HepG2 (cell line): ENCODE results near the gene MXD1. TPM values are rescaled to one million over a fixed set of nuclear protein-coding genes. Genes with fewer than 3 reads are reported as not detected.

Experiments used
- CBFB ChIP-seq: sonication (generic); formaldehyde crosslinking; IDR thresholded peaks from 2 replicates; pipeline ENCODE4 v1.4.0; 2020; ENCODE audit warnings: missing genetic modification reagents
- HDAC6 ChIP-seq: fragments of 200-600 bp; sonication (generic); IDR thresholded peaks from 2 replicates; pipeline ENCODE4 v1.7.0; 2017; ENCODE audit warnings: mild to moderate bottlenecking, antibody characterized with exemption, low read length, low read depth
- HMG20A ChIP-seq: IDR thresholded peaks from 2 replicates; pipeline ENCODE4 v1.6.1; 2016; ENCODE audit warnings: borderline replicate concordance
- KDM1A ChIP-seq: IDR thresholded peaks from 2 replicates; pipeline ENCODE4 v1.6.1; 2016; ENCODE audit warnings: missing compliant biosample characterization
- MIER2 ChIP-seq: IDR thresholded peaks from 2 replicates; pipeline ENCODE4 v1.6.1; 2016; ENCODE audit warnings: missing biosample characterization, missing genetic modification reagents
- NFIC ChIP-seq: IDR thresholded peaks from 2 replicates; pipeline ENCODE4 v1.6.1; 2012; ENCODE audit warnings: mild to moderate bottlenecking, low read length, inconsistent platforms
- NR2C2 ChIP-seq: sonication (generic); formaldehyde crosslinking; IDR thresholded peaks from 2 replicates; pipeline ENCODE4 v1.4.0; 2020; ENCODE audit warnings: missing genetic modification reagents, mild to moderate bottlenecking, moderate library complexity, borderline replicate concordance
- TCF12 ChIP-seq, 2 experiments: fragments of 450-650 bp in 1 of 2; sonication (generic) in 1 of 2; formaldehyde crosslinking in 1 of 2; IDR thresholded peaks; 2 replicates each; pipeline versions ENCODE4 v1.6.1 to v1.8.0; 2017 to 2022; ENCODE audit warnings: antibody characterized with exemption in 1 of 2, mild to moderate bottlenecking in 1 of 2, missing genetic modification reagents in 1 of 2, moderate library complexity in 1 of 2
- ZMAT3 ChIP-seq: sonication (generic); formaldehyde crosslinking; conservative IDR thresholded peaks from 2 replicates; pipeline ENCODE4 v1.7.0; 2021; ENCODE audit warnings: missing genetic modification reagents
- ZNF264 ChIP-seq: sonication (generic); formaldehyde crosslinking; IDR thresholded peaks from 2 replicates; pipeline ENCODE4 v1.4.0; 2020; ENCODE audit warnings: missing genetic modification reagents
- polyA plus RNA-seq, 8 experiments: library from polyadenylated mRNA; depleted of rRNA in 3 of 8; stranded (reverse) in 7 of 8; unstranded in 1 of 8; fragments of >200 nt; fragmentation: Illumina TruSeq in 4 of 8; extraction: Trizol in 4 of 8; gene quantifications; 2 replicates each; pipeline versions ENCODE4 v1.2.1 to v1.2.3, GENCODE V29; 2011 to 2016; ENCODE audit warnings: low read depth in 4 of 8, missing spikeins in 1 of 8, mixed read lengths in 1 of 8; ENCODE audit not compliant: insufficient read depth in 1 of 8
- total RNA-seq, 5 experiments: library from RNA; depleted of rRNA; stranded (reverse); fragments of >200 nt; fragmentation: Illumina TruSeq; extraction: Trizol; gene quantifications; 2 replicates each; pipeline ENCODE4 v1.2.3, GENCODE V29; 2016; ENCODE audit warnings: low read depth in 1 of 5
- TF ChIP-seq, protein P1 (sequence below): IDR thresholded peaks from 2 replicates; pipeline ENCODE4 v1.6.1; 2016; ENCODE audit warnings: low read depth
- TF ChIP-seq, protein P2 (sequence below): sonication (generic); formaldehyde crosslinking; IDR thresholded peaks from 2 replicates; pipeline ENCODE4 v1.8.1; 2023; ENCODE audit warnings: mild to moderate bottlenecking, missing genetic modification reagents, borderline replicate concordance
- TF ChIP-seq, protein P3 (sequence below): sonication (generic); formaldehyde crosslinking; IDR thresholded peaks from 2 replicates; pipeline ENCODE4 v1.4.0; 2020; ENCODE audit warnings: missing genetic modification reagents, borderline replicate concordance
- TF ChIP-seq, protein P4 (sequence below): sonication (generic); formaldehyde crosslinking; IDR thresholded peaks from 2 replicates; pipeline ENCODE4 v1.5.0; 2020; ENCODE audit warnings: mild to moderate bottlenecking, missing genetic modification reagents, borderline replicate concordance

MXD1 gene
- total and polyA plus RNA-seq, 2 of the 13 experiments (the other 11 are each of a cell fraction or from before 2014, with no cell fraction given) = 6.4 to 14.9 TPM

GRCh38 chr2:69946351-69947324, 31.7 kb downstream of the MXD1 start (continued):
- TF ChIP-seq ZNF264 (0 out of 2 replicates have a peak, but pooled peaks have one; percentile 36), KDM1A (CRISPR knock-in tag) (peak; percentile 87), NR2C2 (CRISPR knock-in tag) (no peak; the same call in 1 of the 2 replicates), NFIC (0 out of 2 replicates have a peak, but pooled peaks have one; percentile 28), HMG20A (CRISPR knock-in tag) (peak; percentile 55; the same call in 1 of the 2 replicates), HDAC6 (no peak), MIER2 (CRISPR knock-in tag) (no peak), TCF12 (IDR thresholded peaks at IDR 0.05) (no peak), TCF12 (CRISPR knock-in tag; IDR thresholded peaks at IDR 0.05) (peak; percentile 8; the same call in 1 of the 2 replicates), CBFB (CRISPR knock-in tag) (peak; percentile 88), ZMAT3 (CRISPR knock-in tag) (no peak)
- TF ChIP-seq, protein P1, sequence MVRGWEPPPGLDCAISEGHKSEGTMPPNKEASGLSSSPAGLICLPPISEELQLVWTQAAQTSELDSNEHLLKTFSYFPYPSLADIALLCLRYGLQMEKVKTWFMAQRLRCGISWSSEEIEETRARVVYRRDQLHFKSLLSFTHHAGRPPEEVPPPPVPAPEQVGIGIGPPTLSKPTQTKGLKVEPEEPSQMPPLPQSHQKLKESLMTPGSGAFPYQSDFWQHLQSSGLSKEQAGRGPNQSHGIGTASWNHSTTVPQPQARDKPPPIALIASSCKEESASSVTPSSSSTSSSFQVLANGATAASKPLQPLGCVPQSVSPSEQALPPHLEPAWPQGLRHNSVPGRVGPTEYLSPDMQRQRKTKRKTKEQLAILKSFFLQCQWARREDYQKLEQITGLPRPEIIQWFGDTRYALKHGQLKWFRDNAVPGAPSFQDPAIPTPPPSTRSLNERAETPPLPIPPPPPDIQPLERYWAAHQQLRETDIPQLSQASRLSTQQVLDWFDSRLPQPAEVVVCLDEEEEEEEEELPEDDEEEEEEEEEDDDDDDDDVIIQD (CRISPR knock-in tag) = 0 out of 2 replicates have a peak, but pooled peaks have one; percentile 4
- TF ChIP-seq, protein P2, sequence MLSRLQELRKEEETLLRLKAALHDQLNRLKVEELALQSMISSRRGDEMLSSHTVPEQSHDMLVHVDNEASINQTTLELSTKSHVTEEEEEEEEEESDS (CRISPR knock-in tag) = 0 out of 2 replicates have a peak, but pooled peaks have one; percentile 69
- TF ChIP-seq, protein P3, sequence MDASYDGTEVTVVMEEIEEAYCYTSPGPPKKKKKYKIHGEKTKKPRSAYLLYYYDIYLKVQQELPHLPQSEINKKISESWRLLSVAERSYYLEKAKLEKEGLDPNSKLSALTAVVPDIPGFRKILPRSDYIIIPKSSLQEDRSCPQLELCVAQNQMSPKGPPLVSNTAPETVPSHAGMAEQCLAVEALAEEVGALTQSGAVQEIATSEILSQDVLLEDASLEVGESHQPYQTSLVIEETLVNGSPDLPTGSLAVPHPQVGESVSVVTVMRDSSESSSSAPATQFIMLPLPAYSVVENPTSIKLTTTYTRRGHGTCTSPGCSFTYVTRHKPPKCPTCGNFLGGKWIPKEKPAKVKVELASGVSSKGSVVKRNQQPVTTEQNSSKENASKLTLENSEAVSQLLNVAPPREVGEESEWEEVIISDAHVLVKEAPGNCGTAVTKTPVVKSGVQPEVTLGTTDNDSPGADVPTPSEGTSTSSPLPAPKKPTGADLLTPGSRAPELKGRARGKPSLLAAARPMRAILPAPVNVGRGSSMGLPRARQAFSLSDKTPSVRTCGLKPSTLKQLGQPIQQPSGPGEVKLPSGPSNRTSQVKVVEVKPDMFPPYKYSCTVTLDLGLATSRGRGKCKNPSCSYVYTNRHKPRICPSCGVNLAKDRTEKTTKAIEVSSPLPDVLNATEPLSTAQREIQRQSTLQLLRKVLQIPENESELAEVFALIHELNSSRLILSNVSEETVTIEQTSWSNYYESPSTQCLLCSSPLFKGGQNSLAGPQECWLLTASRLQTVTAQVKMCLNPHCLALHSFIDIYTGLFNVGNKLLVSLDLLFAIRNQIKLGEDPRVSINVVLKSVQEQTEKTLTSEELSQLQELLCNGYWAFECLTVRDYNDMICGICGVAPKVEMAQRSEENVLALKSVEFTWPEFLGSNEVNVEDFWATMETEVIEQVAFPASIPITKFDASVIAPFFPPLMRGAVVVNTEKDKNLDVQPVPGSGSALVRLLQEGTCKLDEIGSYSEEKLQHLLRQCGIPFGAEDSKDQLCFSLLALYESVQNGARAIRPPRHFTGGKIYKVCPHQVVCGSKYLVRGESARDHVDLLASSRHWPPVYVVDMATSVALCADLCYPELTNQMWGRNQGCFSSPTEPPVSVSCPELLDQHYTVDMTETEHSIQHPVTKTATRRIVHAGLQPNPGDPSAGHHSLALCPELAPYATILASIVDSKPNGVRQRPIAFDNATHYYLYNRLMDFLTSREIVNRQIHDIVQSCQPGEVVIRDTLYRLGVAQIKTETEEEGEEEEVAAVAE = peak; percentile 36; the same call in 1 of the 2 replicates
- TF ChIP-seq, protein P4, sequence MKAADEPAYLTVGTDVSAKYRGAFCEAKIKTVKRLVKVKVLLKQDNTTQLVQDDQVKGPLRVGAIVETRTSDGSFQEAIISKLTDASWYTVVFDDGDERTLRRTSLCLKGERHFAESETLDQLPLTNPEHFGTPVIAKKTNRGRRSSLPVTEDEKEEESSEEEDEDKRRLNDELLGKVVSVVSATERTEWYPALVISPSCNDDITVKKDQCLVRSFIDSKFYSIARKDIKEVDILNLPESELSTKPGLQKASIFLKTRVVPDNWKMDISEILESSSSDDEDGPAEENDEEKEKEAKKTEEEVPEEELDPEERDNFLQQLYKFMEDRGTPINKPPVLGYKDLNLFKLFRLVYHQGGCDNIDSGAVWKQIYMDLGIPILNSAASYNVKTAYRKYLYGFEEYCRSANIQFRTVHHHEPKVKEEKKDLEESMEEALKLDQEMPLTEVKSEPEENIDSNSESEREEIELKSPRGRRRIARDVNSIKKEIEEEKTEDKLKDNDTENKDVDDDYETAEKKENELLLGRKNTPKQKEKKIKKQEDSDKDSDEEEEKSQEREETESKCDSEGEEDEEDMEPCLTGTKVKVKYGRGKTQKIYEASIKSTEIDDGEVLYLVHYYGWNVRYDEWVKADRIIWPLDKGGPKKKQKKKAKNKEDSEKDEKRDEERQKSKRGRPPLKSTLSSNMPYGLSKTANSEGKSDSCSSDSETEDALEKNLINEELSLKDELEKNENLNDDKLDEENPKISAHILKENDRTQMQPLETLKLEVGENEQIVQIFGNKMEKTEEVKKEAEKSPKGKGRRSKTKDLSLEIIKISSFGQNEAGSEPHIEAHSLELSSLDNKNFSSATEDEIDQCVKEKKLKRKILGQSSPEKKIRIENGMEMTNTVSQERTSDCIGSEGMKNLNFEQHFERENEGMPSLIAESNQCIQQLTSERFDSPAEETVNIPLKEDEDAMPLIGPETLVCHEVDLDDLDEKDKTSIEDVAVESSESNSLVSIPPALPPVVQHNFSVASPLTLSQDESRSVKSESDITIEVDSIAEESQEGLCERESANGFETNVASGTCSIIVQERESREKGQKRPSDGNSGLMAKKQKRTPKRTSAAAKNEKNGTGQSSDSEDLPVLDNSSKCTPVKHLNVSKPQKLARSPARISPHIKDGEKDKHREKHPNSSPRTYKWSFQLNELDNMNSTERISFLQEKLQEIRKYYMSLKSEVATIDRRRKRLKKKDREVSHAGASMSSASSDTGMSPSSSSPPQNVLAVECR = peak; percentile 48; the same call in 1 of the 2 replicates
